ENCODE results near the gene SERPINA1.

SERPINA1 gene

DNA sequence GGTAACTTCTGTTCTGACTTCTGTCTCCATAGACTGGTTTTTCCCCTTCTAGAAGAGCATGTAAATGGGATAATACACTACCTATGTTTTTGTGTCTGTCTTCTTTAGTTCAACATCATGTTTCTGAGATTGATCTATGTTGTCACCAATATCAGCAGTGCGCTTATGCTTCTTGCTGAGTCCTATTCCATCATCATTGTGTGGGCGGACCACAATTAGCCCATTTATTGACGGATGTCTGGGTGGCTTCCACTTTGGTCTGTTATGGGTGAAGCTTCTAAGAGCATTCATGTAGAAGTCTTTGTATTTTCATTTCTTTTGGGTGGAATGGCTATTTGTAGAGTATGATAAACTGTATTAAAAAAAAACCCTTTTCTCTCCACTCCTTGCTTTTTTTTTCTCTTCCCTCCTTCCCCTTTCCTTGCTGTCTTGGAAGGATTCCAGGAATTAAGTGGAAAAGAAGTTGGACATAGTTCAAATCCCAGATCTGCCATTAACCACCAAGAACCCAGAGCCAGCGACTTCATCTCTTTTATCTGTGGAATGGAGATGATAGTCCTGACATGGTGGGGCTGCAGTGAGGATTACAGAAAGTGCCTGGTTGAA is 7.0 kb upstream of the SERPINA1 start:
- TF ChIP-seq SIN3A (IDR thresholded peaks at IDR 0.05; ENCODE audit: borderline replicate concordance, insufficient read depth, low read length) = no peak
- no peak for TF ChIP-seq POLR2AphosphoS5 (IDR thresholded peaks at IDR 0.05; ENCODE audit: low read depth, low read length)
- TF ChIP-seq, protein P1, sequence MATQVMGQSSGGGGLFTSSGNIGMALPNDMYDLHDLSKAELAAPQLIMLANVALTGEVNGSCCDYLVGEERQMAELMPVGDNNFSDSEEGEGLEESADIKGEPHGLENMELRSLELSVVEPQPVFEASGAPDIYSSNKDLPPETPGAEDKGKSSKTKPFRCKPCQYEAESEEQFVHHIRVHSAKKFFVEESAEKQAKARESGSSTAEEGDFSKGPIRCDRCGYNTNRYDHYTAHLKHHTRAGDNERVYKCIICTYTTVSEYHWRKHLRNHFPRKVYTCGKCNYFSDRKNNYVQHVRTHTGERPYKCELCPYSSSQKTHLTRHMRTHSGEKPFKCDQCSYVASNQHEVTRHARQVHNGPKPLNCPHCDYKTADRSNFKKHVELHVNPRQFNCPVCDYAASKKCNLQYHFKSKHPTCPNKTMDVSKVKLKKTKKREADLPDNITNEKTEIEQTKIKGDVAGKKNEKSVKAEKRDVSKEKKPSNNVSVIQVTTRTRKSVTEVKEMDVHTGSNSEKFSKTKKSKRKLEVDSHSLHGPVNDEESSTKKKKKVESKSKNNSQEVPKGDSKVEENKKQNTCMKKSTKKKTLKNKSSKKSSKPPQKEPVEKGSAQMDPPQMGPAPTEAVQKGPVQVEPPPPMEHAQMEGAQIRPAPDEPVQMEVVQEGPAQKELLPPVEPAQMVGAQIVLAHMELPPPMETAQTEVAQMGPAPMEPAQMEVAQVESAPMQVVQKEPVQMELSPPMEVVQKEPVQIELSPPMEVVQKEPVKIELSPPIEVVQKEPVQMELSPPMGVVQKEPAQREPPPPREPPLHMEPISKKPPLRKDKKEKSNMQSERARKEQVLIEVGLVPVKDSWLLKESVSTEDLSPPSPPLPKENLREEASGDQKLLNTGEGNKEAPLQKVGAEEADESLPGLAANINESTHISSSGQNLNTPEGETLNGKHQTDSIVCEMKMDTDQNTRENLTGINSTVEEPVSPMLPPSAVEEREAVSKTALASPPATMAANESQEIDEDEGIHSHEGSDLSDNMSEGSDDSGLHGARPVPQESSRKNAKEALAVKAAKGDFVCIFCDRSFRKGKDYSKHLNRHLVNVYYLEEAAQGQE (IDR thresholded peaks at IDR 0.05; ENCODE audit: insufficient read depth in 1 of 2, low read depth in 2 of 2, low read length in 2 of 2) = no peak
- no peak for TF ChIP-seq TAF1 (IDR thresholded peaks at IDR 0.05; ENCODE audit: borderline replicate concordance, insufficient read depth, low read length)
- TF ChIP-seq FOXP2 (optimal IDR thresholded peaks at IDR 0.05; ENCODE audit: borderline replicate concordance, extremely low read depth, extremely low read length, insufficient read depth) = no peak

GRCh38 chr14:94394581-94395207 is 6.3 kb upstream of the SERPINA1 start:
- TF ChIP-seq FOXP2 (optimal IDR thresholded peaks at IDR 0.05; ENCODE audit: borderline replicate concordance, extremely low read depth, extremely low read length, insufficient read depth) (no peak), SIN3A (IDR thresholded peaks at IDR 0.05; ENCODE audit: borderline replicate concordance, insufficient read depth, low read length) (no peak)

DNA sequence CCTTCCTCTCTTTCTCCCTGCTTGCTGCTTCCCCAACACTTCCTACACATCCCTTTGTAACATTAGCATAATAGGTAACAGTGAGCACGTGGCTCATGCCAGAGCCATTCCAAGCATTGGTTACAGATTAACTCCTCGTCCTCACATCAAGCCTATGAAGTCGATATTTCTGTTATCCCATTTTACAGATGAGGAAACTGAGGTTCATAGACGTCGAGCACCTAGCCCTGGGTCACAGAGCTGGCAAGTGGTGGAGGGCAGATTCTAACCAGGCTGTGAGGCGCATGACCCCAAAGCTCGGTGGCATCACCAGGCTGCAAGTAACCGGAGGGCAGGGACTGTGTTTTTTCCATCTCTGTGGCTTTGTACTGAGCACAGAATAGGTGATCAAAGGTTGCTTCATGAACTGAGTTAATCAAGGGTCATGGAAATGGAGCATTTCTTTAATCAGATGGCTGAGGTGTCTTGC is 5.7 kb upstream of the SERPINA1 start:
- TF ChIP-seq, protein P1 (IDR thresholded peaks at IDR 0.05; ENCODE audit: insufficient read depth in 1 of 2, low read depth in 2 of 2, low read length in 2 of 2) = no peak
- TF ChIP-seq POLR2AphosphoS5 (IDR thresholded peaks at IDR 0.05; ENCODE audit: low read depth, low read length) (no peak), SIN3A (IDR thresholded peaks at IDR 0.05; ENCODE audit: borderline replicate concordance, insufficient read depth, low read length) (no peak), FOXP2 (optimal IDR thresholded peaks at IDR 0.05; ENCODE audit: borderline replicate concordance, extremely low read depth, extremely low read length, insufficient read depth) (no peak), TAF1 (IDR thresholded peaks at IDR 0.05; ENCODE audit: borderline replicate concordance, insufficient read depth, low read length) (no peak)

DNA sequence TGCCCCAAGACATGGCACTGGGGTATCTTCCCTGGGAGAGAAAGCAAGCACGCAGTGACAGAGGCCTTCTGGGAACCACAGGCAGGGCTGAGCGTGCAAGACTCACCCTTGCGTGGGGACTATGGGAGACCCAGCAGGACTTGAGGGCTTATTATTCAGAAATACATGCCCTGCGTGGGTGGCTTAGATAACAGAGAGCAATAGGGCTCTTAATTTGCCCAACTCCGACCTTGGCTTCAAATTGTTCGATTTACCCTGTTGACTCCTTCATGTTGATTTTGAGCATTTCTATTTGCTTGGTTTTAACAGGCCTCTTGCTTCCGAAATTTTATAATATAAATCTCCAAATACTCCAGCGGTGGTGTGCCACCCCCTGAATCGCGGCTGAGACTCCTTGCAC is 5.1 kb upstream of the SERPINA1 start:
- TF ChIP-seq SIN3A (IDR thresholded peaks at IDR 0.05; ENCODE audit: borderline replicate concordance, insufficient read depth, low read length) = no peak
- no peak for TF ChIP-seq TAF1 (IDR thresholded peaks at IDR 0.05; ENCODE audit: borderline replicate concordance, insufficient read depth, low read length)
- TF ChIP-seq FOXP2 (optimal IDR thresholded peaks at IDR 0.05; ENCODE audit: borderline replicate concordance, extremely low read depth, extremely low read length, insufficient read depth) = no peak
- no peak for TF ChIP-seq POLR2AphosphoS5 (IDR thresholded peaks at IDR 0.05; ENCODE audit: low read depth, low read length)
- TF ChIP-seq, protein P1 (IDR thresholded peaks at IDR 0.05; ENCODE audit: insufficient read depth in 1 of 2, low read depth in 2 of 2, low read length in 2 of 2) = no peak

DNA sequence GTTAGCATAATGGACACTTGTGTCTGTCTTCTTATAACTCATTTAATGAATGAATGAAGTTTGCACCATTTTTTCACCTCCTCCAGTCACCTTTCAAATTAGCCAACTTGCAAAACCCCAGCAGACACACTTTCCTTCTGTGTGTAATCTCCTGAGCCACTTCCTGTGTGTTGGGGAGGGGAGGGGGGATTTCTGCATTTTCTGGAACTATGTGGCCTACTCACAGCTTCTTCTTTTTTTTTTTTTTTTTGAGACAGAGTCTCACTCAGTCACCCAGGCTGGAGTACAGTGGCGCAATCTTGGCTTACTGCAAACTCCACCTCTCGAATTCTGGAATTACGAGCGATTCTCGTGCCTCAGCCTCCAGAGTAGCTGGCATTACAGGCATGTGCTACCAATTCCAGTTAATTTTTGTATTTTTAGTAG is 4.1 kb upstream of the SERPINA1 start:
- TF ChIP-seq, protein P1 (IDR thresholded peaks at IDR 0.05; ENCODE audit: insufficient read depth in 1 of 2, low read depth in 2 of 2, low read length in 2 of 2) = no peak
- no peak for TF ChIP-seq SIN3A (IDR thresholded peaks at IDR 0.05; ENCODE audit: borderline replicate concordance, insufficient read depth, low read length)
- TF ChIP-seq FOXP2 (optimal IDR thresholded peaks at IDR 0.05; ENCODE audit: borderline replicate concordance, extremely low read depth, extremely low read length, insufficient read depth) = no peak
- TF ChIP-seq POLR2AphosphoS5 (IDR thresholded peaks at IDR 0.05; ENCODE audit: low read depth, low read length) = no peak
- no peak for TF ChIP-seq TAF1 (IDR thresholded peaks at IDR 0.05; ENCODE audit: borderline replicate concordance, insufficient read depth, low read length)

Measured in PFSK-1 (cell line).